Loucy (cell line): Measurements from ENCODE around the gene PDK2.

Source experiments
- CTCF ChIP-seq: fragments of 200-600 bp; sonication (generic); conservative IDR thresholded peaks from 2 replicates; pipeline ENCODE4 v1.5.1; 2014; ENCODE audit warnings: mild to moderate bottlenecking, antibody characterized with exemption, low read length
- EZH2phosphoT487 ChIP-seq: fragments of 200-600 bp; IDR thresholded peaks from 2 replicates; pipeline ENCODE4 v1.6.1; 2018; ENCODE audit warnings: antibody characterized with exemption, mild to moderate bottlenecking, moderate library complexity, borderline replicate concordance

- TF ChIP-seq CTCF (no peak), EZH2phosphoT487 (no peak)
These were observed 14.6 kb downstream of the PDK2 start for GRCh38 chr17:50109785-50110184.
